Ishikawa (cell line): ENCODE measurements around the gene CALU.

ENCODE experiments used
- CREB1 ChIP-seq: IDR thresholded peaks from 2 replicates; pipeline ENCODE4 v1.6.1; 2012; ENCODE audit warnings: low read depth
- FOXM1 ChIP-seq: IDR thresholded peaks from 2 replicates; pipeline ENCODE4 v1.6.1; 2012; ENCODE audit warnings: low read depth, borderline replicate concordance
- RAD21 ChIP-seq: IDR thresholded peaks from 2 replicates; pipeline ENCODE4 v1.6.1; 2012; ENCODE audit warnings: low read depth
- TCF12 ChIP-seq: IDR thresholded peaks from 2 replicates; pipeline ENCODE4 v1.6.1; 2012; ENCODE audit warnings: low read depth
- TF ChIP-seq, protein P1 (sequence below): IDR thresholded peaks from 2 replicates; pipeline ENCODE4 v1.6.1; 2012

DNA sequence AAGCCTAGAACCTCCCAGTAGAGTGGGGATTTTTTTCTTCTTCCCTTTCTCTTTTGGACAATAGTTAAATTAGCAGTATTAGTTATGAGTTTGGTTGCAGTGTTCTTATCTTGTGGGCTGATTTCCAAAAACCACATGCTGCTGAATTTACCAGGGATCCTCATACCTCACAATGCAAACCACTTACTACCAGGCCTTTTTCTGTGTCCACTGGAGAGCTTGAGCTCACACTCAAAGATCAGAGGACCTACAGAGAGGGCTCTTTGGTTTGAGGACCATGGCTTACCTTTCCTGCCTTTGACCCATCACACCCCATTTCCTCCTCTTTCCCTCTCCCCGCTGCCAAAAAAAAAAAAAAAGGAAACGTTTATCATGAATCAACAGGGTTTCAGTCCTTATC lies 31.1 kb downstream of the CALU start:
- TF ChIP-seq TCF12: no peak
- TF ChIP-seq, protein P1, sequence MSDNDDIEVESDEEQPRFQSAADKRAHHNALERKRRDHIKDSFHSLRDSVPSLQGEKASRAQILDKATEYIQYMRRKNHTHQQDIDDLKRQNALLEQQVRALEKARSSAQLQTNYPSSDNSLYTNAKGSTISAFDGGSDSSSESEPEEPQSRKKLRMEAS: no peak
- TF ChIP-seq CREB1: no peak
- TF ChIP-seq FOXM1: no peak
- no peak for TF ChIP-seq RAD21
